Mucosa of descending colon (tissue), 3 donors: ENCODE results near the gene CCM2L. TPM values are rescaled to one million over a fixed set of nuclear protein-coding genes. Genes with fewer than 3 reads are reported as not detected.

Source experiments
- ATAC-seq: fragments of 200-7000 bp; cut with Tn5 transposase; one replicate; pipeline ENCODE4 v1.9.1; 2020; ENCODE audit warnings: mild to moderate bottlenecking, moderate library complexity
- DNase-seq, 3 donors: peaks; one replicate each; pipeline ENCODE4 v3.0.0-alpha.2; 2020
- H3K36me3 ChIP-seq: fragments of 200-600 bp; one replicate; pipeline ENCODE4 v1.8.0; 2021; ENCODE audit warnings: low read depth, mild to moderate bottlenecking
- H3K4me1 ChIP-seq: fragments of 200-600 bp; one replicate; pipeline ENCODE4 v1.8.0; 2021; ENCODE audit warnings: low read depth, mild to moderate bottlenecking
- H3K4me3 ChIP-seq: fragments of 200-600 bp; one replicate; pipeline ENCODE4 v1.8.0; 2021; ENCODE audit warnings: mild to moderate bottlenecking
- H3K9me3 ChIP-seq: fragments of 200-600 bp; one replicate; pipeline ENCODE4 v1.8.0; 2021; ENCODE audit warnings: mild to moderate bottlenecking
- intact Hi-C, 2 donors: fragments of 100-400 bp; cut with DNase I in 1 of 2; cut with micrococcal nuclease in 1 of 2; formaldehyde crosslinking; loops; one replicate each; pipeline versions ENCODE4 v1.11.0 to v1.11.1; 2022; cut with DNase I, micrococcal nuclease
- total RNA-seq, 3 donors: library from RNA; stranded (reverse); fragmentation: NEBNext Ultra II Directional in 2 of 3; extraction: Animal tissue kit (Norgen Biotek cat#: 25700) in 2 of 3; gene quantifications; one replicate each; pipeline versions ENCODE4 v1.2.1 to v1.2.4, GENCODE V29; 2021 to 2023
- TF ChIP-seq, protein P1 (sequence below): fragments of 200-600 bp; IDR thresholded peaks from one replicate; pipeline ENCODE4 v1.8.0; 2022; ENCODE audit warnings: antibody characterized with exemption, mild to moderate bottlenecking
- donor health status: DM: no; HTN: no; CAD: no; lungs with moderate emphysema.
- donor health status: DM: no; HTN: no; CAD: no.
- donor health status: DM: no; HTN: yes; CAD: no.

CCM2L gene
- total RNA-seq, 3 donors from 2014 or later, result 1.2 to 3.7 (median 1.8) TPM

GRCh38 chr20:31987744-31988143, 22.5 kb upstream of the CCM2L start:
- H3K4me3 ChIP-seq, result no peak overlapping the region
- TF ChIP-seq, protein P1, sequence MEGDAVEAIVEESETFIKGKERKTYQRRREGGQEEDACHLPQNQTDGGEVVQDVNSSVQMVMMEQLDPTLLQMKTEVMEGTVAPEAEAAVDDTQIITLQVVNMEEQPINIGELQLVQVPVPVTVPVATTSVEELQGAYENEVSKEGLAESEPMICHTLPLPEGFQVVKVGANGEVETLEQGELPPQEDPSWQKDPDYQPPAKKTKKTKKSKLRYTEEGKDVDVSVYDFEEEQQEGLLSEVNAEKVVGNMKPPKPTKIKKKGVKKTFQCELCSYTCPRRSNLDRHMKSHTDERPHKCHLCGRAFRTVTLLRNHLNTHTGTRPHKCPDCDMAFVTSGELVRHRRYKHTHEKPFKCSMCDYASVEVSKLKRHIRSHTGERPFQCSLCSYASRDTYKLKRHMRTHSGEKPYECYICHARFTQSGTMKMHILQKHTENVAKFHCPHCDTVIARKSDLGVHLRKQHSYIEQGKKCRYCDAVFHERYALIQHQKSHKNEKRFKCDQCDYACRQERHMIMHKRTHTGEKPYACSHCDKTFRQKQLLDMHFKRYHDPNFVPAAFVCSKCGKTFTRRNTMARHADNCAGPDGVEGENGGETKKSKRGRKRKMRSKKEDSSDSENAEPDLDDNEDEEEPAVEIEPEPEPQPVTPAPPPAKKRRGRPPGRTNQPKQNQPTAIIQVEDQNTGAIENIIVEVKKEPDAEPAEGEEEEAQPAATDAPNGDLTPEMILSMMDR, result no peak
- no peak for DNase-seq
- no peaks in the 10 kb centered on the region for H3K36me3 ChIP-seq
- ATAC-seq, result no peak
- intact Hi-C loops, result no loop called here
- H3K4me1 ChIP-seq, result no peaks in the 10 kb centered on the region
- H3K9me3 ChIP-seq, result no peaks in the 10 kb centered on the region

DNA sequence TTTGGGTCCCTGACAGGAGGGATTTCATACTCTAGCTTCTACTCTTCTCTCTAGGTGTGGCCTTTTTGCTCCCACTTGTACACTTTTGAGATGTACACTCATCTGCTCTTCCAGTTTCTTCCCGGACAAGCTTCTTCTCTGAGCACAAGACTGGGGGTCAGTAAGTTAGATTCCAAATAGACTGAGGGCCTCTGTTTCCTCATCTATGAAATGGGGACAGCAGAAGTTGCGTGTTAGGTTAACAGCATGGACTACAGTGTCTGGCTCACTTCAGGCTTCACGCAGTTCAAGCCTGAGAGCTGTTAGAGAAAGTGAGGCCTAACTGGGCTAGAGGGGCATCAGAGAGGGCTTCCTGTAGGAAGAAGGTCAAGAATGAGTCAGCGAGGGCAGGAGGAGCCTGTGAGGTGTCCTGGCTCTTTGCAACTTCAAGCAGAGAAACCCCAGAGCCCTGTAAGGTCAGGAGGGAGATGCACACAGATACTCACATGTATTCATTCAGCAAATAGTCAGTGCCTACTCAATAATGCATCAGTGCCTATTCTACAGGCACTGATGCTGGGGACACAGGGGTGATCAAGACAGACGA, 21.7 kb upstream of the CCM2L start:
- H3K4me1 ChIP-seq, result no peaks in the 10 kb centered on the region
- TF ChIP-seq, protein P1, result no peak
- H3K4me3 ChIP-seq, result no peak overlapping the region
- H3K9me3 ChIP-seq, result no peaks in the 10 kb centered on the region
- no peaks in the 10 kb centered on the region for H3K36me3 ChIP-seq
- no peak for ATAC-seq
- no peak for DNase-seq
- intact Hi-C loops, result no loop called here

- no peaks in the 10 kb centered on the region for H3K9me3 ChIP-seq
- TF ChIP-seq, protein P1, result no peak
- DNase-seq, result no peak
- no peak for ATAC-seq
- intact Hi-C loops, result no loop called here
- no peaks in the 10 kb centered on the region for H3K4me1 ChIP-seq
- no peaks in the 10 kb centered on the region for H3K36me3 ChIP-seq
- H3K4me3 ChIP-seq, result no peak overlapping the region
Measured at GRCh38 chr20:31989030-31989645, 21.1 kb upstream of the CCM2L start.

- ATAC-seq (no peak), DNase-seq (no peak)
- Histone ChIP-seq H3K4me1 (no peaks in the 10 kb centered on the region), H3K4me3 (no peak overlapping the region), H3K9me3 (no peaks in the 10 kb centered on the region), H3K36me3 (no peaks in the 10 kb centered on the region)
- TF ChIP-seq, protein P1, result no peak
- intact Hi-C loops, result no loop called here
Measured at GRCh38 chr20:31990641-31991338, 19.4 kb upstream of the CCM2L start.

DNA sequence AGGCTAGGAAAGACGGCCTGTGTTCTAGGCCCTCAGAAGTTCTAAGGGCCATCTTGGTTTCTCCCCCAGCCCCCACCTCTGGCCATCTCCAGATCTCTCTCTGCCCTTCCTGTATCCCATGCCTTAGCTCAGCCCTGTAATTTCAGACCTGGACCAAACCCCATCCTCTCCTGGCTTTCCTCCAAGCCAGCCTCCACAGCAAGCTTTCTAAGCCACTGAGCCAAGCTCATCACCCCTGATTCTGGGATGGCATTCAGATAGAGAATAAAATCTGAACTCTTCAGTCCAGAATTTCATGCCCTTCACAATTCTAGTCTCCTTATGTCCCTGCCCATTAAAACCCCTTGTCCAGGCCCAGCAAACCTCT, 18.9 kb upstream of the CCM2L start:
- intact Hi-C loops, result no loop called here
- ATAC-seq, result no peak
- no peak for DNase-seq
- no peak overlapping the region for H3K4me3 ChIP-seq
- H3K36me3 ChIP-seq, result no peaks in the 10 kb centered on the region
- TF ChIP-seq, protein P1, result no peak
- H3K9me3 ChIP-seq, result no peaks in the 10 kb centered on the region
- H3K4me1 ChIP-seq, result no peaks in the 10 kb centered on the region
